ENCODE results near the gene RIMBP2.

The RIMBP2 gene

DNA sequence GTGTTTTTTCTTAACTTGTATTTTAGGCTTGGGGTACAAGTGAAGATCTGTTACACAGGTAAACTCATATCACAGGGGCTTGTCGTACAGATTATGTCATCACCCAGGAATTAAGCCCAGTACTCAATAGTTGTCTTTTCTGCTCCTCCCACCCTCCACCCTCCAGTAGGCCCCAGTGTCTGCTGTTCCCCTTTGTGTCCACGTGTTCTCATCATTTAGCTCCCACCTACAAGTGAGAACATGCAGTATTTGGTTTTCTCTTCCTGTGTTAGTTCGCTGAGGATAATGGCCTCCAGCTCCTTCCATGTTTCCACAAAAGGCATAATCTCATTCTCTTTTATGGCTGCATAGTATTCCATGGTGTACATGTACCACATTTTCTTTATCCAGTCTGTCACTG is 166.7 kb downstream of the RIMBP2 start:
- Histone ChIP-seq H3K9ac (ENCODE audit: low read depth, low read length, poor library complexity) (no peak overlapping the region), H3K36me3 (replicated peaks in 1 of 2; ENCODE audit: control insufficient read depth in 2 of 2, insufficient read depth in 2 of 2, low read length in 2 of 2) (no peaks in the 10 kb centered on the region), H2BK12ac (ENCODE audit: low read length) (no peak overlapping the region), H3K4ac (ENCODE audit: low read length) (no peak overlapping the region), H3K18ac (ENCODE audit: low read length) (no peak overlapping the region), H3K27me3 (ENCODE audit: control insufficient read depth in 3 of 3, insufficient read depth in 3 of 3, low read depth in 1 of 3, low read length in 3 of 3) (no peaks in the 10 kb centered on the region), H2AK5ac (ENCODE audit: low read depth, low read length) (no peak overlapping the region), H2BK120ac (ENCODE audit: low read depth, low read length) (no peak overlapping the region), H3K4me3 (ENCODE audit: low read length in 2 of 2) (no peak overlapping the region), H3K9me3 (replicated peaks in 1 of 2; ENCODE audit: control insufficient read depth in 2 of 2, insufficient read depth in 1 of 2, low read depth in 1 of 2, low read length in 2 of 2) (no peaks in the 10 kb centered on the region), H4K8ac (ENCODE audit: low read depth, low read length) (no peak overlapping the region), H3K14ac (ENCODE audit: low read length) (no peak overlapping the region), H2BK5ac (ENCODE audit: low read length) (no peak overlapping the region), H2AFZ (ENCODE audit: low read length) (no peak overlapping the region), H3K4me1 (ENCODE audit: control insufficient read depth in 2 of 2, insufficient read depth in 1 of 2, low read depth in 1 of 2, low read length in 2 of 2) (no peaks in the 10 kb centered on the region), H4K91ac (ENCODE audit: low read depth, low read length, poor library complexity) (no peak overlapping the region), H3K27ac (replicated peaks; ENCODE audit: low read length) (no peak overlapping the region), H3K4me2 (ENCODE audit: insufficient read depth, low read length, poor library complexity, severe bottlenecking) (no peak overlapping the region), H3K23ac (ENCODE audit: low read depth, low read length, poor library complexity) (no peak overlapping the region), H3K79me1 (ENCODE audit: low read depth, low read length) (no peaks in the 10 kb centered on the region), H2BK15ac (ENCODE audit: low read length) (no peak overlapping the region)
- DNase-seq (ENCODE audit: low spot score), result no peak
- WGBS, 2 donors (ENCODE audit: extremely low coverage in 2 of 2, insufficient read length in 2 of 2, insufficient replicate concordance in 1 of 2), result no CpG with 5 or more reads among the region's 3 CpGs

DNA sequence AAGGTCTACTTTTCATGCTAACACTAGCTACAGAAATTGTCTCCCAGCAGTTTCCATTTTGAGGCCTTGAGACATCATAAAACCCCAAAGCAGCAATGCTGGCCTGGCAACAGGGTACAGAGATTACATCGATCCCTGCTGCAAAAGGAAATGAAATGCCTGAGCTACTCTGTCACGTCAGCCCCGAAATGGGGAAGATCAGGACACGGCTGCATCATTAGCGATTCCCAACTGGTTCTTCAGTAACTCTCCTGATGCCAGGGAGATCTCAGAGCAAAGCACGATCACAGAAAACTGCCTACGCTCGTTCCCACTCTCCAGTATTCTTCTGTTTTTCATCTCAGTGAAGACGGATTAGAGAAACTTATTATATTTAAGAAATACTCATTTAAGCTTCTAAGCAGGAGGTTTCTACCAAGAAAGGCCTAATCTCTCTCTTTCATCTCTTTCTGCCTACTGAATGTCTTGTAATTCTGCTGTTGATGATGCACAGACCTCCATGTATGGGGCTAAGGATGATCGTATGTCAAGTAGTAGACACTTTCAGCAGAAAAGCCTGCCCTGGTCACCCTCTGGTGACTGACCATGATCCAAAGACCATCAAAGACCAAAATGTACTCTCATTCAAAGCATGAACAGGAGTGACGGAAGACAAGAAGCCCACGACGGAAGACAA is 168.5 kb downstream of the RIMBP2 start:
- no peaks in the 10 kb centered on the region for H3K27me3 ChIP-seq (ENCODE audit: control insufficient read depth in 3 of 3, insufficient read depth in 3 of 3, low read depth in 1 of 3, low read length in 3 of 3)
- no peak for DNase-seq (ENCODE audit: low spot score)
- H3K23ac ChIP-seq (ENCODE audit: low read depth, low read length, poor library complexity), result no peak overlapping the region

DNA sequence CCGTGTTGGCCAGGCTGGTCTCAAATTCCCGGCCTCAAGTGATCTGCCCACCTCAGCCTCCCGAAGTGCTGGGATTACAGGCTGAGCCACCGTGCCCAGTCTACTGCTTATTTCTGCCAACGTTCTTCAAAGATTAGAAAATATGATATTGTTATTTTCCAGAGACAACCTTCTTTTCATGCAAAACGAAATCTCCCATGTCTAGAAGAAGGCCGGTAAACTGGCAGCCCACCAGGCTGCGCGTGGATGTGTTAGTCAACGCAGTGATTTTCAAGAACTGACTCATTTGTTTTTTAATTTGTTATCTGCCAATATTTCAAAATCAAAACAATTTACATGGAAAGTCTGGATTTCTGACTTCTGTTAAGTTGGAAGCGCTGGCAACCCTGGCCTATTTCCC is 169.6 kb downstream of the RIMBP2 start:
- H3K27me3 ChIP-seq (ENCODE audit: control insufficient read depth in 3 of 3, insufficient read depth in 3 of 3, low read depth in 1 of 3, low read length in 3 of 3), result no peaks in the 10 kb centered on the region
- no CpG with 5 or more reads among the region's 11 CpGs for WGBS, 2 donors (ENCODE audit: extremely low coverage in 2 of 2, insufficient read length in 2 of 2, insufficient replicate concordance in 1 of 2)

More for the DNA sequence above, 168.5 kb downstream of the RIMBP2 start:
- Histone ChIP-seq H4K8ac (ENCODE audit: low read depth, low read length) (no peak overlapping the region), H2BK120ac (ENCODE audit: low read depth, low read length) (no peak overlapping the region), H2BK15ac (ENCODE audit: low read length) (no peak overlapping the region), H3K9ac (ENCODE audit: low read depth, low read length, poor library complexity) (no peak overlapping the region), H3K4ac (ENCODE audit: low read length) (no peak overlapping the region), H3K18ac (ENCODE audit: low read length) (no peak overlapping the region), H3K79me1 (ENCODE audit: low read depth, low read length) (no peaks in the 10 kb centered on the region), H3K9me3 (replicated peaks in 1 of 2; ENCODE audit: control insufficient read depth in 2 of 2, insufficient read depth in 1 of 2, low read depth in 1 of 2, low read length in 2 of 2) (no peaks in the 10 kb centered on the region), H2AFZ (ENCODE audit: low read length) (no peak overlapping the region), H2AK5ac (ENCODE audit: low read depth, low read length) (no peak overlapping the region), H3K36me3 (replicated peaks in 1 of 2; ENCODE audit: control insufficient read depth in 2 of 2, insufficient read depth in 2 of 2, low read length in 2 of 2) (no peaks in the 10 kb centered on the region), H3K14ac (ENCODE audit: low read length) (no peak overlapping the region), H3K27ac (replicated peaks; ENCODE audit: low read length) (no peak overlapping the region), H3K4me2 (ENCODE audit: insufficient read depth, low read length, poor library complexity, severe bottlenecking) (no peak overlapping the region), H3K4me1 (ENCODE audit: control insufficient read depth in 2 of 2, insufficient read depth in 1 of 2, low read depth in 1 of 2, low read length in 2 of 2) (no peaks in the 10 kb centered on the region), H2BK12ac (ENCODE audit: low read length) (no peak overlapping the region), H2BK5ac (ENCODE audit: low read length) (no peak overlapping the region), H4K91ac (ENCODE audit: low read depth, low read length, poor library complexity) (no peak overlapping the region), H3K4me3 (ENCODE audit: low read length in 2 of 2) (no peak overlapping the region)
- no CpG with 5 or more reads among the region's 13 CpGs for WGBS, 2 donors (ENCODE audit: extremely low coverage in 2 of 2, insufficient read length in 2 of 2, insufficient replicate concordance in 1 of 2)

DNA sequence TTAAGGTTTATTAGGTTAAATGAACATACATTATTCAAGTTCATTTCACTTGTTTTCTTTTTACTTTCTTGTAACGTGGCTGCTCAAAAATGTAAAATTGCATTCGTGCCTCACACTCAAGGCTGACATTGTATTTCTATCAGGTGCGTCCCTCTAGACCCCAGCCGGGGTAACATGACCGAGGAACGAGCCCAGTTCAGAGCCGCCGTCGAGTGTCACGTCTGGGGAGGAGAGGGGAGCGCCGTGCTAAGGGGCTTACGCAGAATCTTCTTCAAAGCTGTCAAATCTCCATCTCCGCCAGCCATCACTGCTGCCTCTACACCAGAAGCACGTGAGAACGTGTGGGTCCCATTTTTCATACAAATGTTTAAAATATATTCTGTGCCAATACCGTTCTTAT is 170.6 kb downstream of the RIMBP2 start:
- Histone ChIP-seq H3K4me2 (ENCODE audit: insufficient read depth, low read length, poor library complexity, severe bottlenecking) (no peak overlapping the region), H2BK120ac (ENCODE audit: low read depth, low read length) (no peak overlapping the region), H3K4me3 (ENCODE audit: low read length in 2 of 2) (no peak overlapping the region), H3K36me3 (replicated peaks in 1 of 2; ENCODE audit: control insufficient read depth in 2 of 2, insufficient read depth in 2 of 2, low read length in 2 of 2) (no peaks in the 10 kb centered on the region), H3K27me3 (ENCODE audit: control insufficient read depth in 3 of 3, insufficient read depth in 3 of 3, low read depth in 1 of 3, low read length in 3 of 3) (no peaks in the 10 kb centered on the region), H4K91ac (ENCODE audit: low read depth, low read length, poor library complexity) (no peak overlapping the region), H3K27ac (replicated peaks; ENCODE audit: low read length) (no peak overlapping the region), H2AFZ (ENCODE audit: low read length) (no peak overlapping the region), H3K14ac (ENCODE audit: low read length) (no peak overlapping the region), H3K23ac (ENCODE audit: low read depth, low read length, poor library complexity) (no peak overlapping the region), H2AK5ac (ENCODE audit: low read depth, low read length) (no peak overlapping the region), H3K9me3 (replicated peaks in 1 of 2; ENCODE audit: control insufficient read depth in 2 of 2, insufficient read depth in 1 of 2, low read depth in 1 of 2, low read length in 2 of 2) (peaks cover 0 to 3% of the 10 kb centered on the region in 2 donors), H3K9ac (ENCODE audit: low read depth, low read length, poor library complexity) (no peak overlapping the region), H2BK15ac (ENCODE audit: low read length) (no peak overlapping the region), H3K79me1 (ENCODE audit: low read depth, low read length) (no peaks in the 10 kb centered on the region), H2BK5ac (ENCODE audit: low read length) (no peak overlapping the region), H3K4me1 (ENCODE audit: control insufficient read depth in 2 of 2, insufficient read depth in 1 of 2, low read depth in 1 of 2, low read length in 2 of 2) (no peaks in the 10 kb centered on the region), H4K8ac (ENCODE audit: low read depth, low read length) (no peak overlapping the region), H3K4ac (ENCODE audit: low read length) (no peak overlapping the region), H3K18ac (ENCODE audit: low read length) (no peak overlapping the region), H2BK12ac (ENCODE audit: low read length) (no peak overlapping the region)
- no CpG with 5 or more reads among the region's 17 CpGs for WGBS, 2 donors (ENCODE audit: extremely low coverage in 2 of 2, insufficient read length in 2 of 2, insufficient replicate concordance in 1 of 2)
- DNase-seq (ENCODE audit: low spot score), result no peak

More for the DNA sequence above, 169.6 kb downstream of the RIMBP2 start:
- no peak overlapping the region for H4K8ac ChIP-seq (ENCODE audit: low read depth, low read length)
- no peak overlapping the region for H4K91ac ChIP-seq (ENCODE audit: low read depth, low read length, poor library complexity)
- H3K4me2 ChIP-seq (ENCODE audit: insufficient read depth, low read length, poor library complexity, severe bottlenecking), result no peak overlapping the region
- no peak overlapping the region for H2AK5ac ChIP-seq (ENCODE audit: low read depth, low read length)
- H3K36me3 ChIP-seq (replicated peaks in 1 of 2; ENCODE audit: control insufficient read depth in 2 of 2, insufficient read depth in 2 of 2, low read length in 2 of 2), result no peaks in the 10 kb centered on the region
- H2BK15ac ChIP-seq (ENCODE audit: low read length), result no peak overlapping the region
- H3K14ac ChIP-seq (ENCODE audit: low read length), result no peak overlapping the region
- H3K4ac ChIP-seq (ENCODE audit: low read length), result no peak overlapping the region
- no peak overlapping the region for H3K27ac ChIP-seq (replicated peaks; ENCODE audit: low read length)
- no peaks in the 10 kb centered on the region for H3K4me1 ChIP-seq (ENCODE audit: control insufficient read depth in 2 of 2, insufficient read depth in 1 of 2, low read depth in 1 of 2, low read length in 2 of 2)
- no peak overlapping the region for H3K23ac ChIP-seq (ENCODE audit: low read depth, low read length, poor library complexity)
- H2BK12ac ChIP-seq (ENCODE audit: low read length), result no peak overlapping the region
- no peak for DNase-seq (ENCODE audit: low spot score)
- no peak overlapping the region for H3K4me3 ChIP-seq (ENCODE audit: low read length in 2 of 2)
- no peak overlapping the region for H2BK120ac ChIP-seq (ENCODE audit: low read depth, low read length)
- H2BK5ac ChIP-seq (ENCODE audit: low read length), result no peak overlapping the region
- no peak overlapping the region for H3K9ac ChIP-seq (ENCODE audit: low read depth, low read length, poor library complexity)
- no peak overlapping the region for H2AFZ ChIP-seq (ENCODE audit: low read length)
- H3K9me3 ChIP-seq (replicated peaks in 1 of 2; ENCODE audit: control insufficient read depth in 2 of 2, insufficient read depth in 1 of 2, low read depth in 1 of 2, low read length in 2 of 2), result peaks cover 0 to 3% of the 10 kb centered on the region in 2 donors
- no peaks in the 10 kb centered on the region for H3K79me1 ChIP-seq (ENCODE audit: low read depth, low read length)
- no peak overlapping the region for H3K18ac ChIP-seq (ENCODE audit: low read length)

All from neuronal stem cell (in vitro differentiated cells).